ENCODE data around the gene ELF1.

DNA sequence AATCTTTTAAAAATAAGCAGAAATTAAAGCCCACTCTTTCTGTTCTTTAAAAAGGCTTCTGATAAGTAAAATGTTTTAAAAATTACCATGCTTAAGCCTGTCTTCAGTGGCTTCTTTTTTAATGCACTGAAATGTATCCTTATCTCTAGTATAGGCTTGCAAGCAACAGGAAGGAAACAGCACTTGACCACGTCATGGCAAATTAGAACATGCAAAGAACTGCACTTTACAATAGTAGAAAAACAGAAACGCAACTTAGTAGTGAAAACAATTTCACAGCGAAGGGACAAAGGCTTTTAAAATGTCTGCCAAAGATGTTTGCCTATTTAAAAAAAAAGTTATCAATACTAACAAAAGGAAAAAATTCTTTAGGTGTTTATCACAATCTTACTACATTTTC lies 36.3 kb downstream of the ELF1 start:
- no peak for TF ChIP-seq GATA2 (IDR thresholded peaks at IDR 0.05; ENCODE audit: low read depth, low read length)
- no peak for TF ChIP-seq GATA3 (IDR thresholded peaks at IDR 0.05; ENCODE audit: low read depth, low read length)

Measured in SH-SY5Y (cell line).